SIG-M5 (cell line): ENCODE data around the gene CHD1.

Experiments used
- DNase-seq: peaks from one replicate; lab custom pipeline; 2025; lab: John Stamatoyannopoulos, UW

The CHD1 gene

DNA sequence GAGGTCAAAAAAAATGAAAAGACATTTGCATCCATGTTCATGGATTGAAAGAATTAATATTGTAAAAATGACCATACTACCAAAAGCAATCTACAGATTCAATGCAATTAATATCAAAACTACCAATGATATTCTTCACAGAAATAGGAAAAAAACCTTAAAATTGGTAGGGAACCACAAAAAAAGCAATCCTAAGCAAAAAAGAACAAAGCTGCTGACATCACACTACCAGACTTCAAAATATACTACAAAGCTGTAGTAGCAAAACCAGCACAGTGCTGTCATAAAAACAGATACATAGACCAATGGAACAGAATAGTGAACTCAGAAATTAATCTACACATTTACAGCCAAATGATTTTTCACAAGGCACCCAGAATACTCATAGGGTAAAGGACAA is 121.0 kb downstream of the CHD1 start:
- DNase-seq = no peak

DNA sequence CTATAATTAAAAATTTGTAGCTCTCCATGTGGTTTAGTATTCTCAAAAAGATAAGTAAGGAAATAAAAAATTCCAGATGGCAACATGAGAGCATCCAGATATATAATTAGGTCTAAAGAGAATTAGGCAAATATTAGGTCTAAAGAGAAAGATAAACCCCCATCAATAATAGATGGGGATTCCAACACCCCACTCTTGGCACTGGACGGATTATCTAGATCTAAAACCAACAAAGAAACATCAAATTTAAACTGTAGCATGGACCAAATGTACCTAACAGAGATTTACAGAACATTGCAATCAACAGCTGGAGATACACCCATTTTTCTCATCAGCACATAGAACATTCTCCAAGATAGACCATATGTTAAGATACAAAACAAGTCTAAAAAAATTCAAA is 123.7 kb downstream of the CHD1 start:
- DNase-seq = no peak

DNA sequence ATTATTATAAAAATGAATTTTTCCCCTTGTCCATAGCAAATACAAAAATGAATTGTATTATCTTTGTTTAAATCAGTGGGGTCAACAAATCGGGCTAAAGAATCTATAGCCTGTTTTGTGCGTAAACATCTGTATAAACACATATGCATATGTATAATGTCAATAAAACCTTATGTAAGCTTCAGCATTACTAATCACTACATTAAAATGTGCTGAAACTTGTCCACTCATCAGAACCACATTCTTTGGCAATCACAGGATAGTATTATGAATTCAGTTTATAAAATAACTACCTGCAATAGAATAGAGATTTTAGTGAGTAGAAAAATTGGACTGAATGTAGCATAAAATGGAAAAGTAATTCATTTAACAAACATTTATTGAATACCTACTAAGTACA is 124.7 kb downstream of the CHD1 start:
- no peak for DNase-seq
